A204.1 (cell line): ENCODE results near the gene HIP1.
"Not testable (repeated sequence)": the region's sequence is repeated elsewhere in the genome, so short reads cannot be mapped to it uniquely, and the experiment has no call there.

Source experiments
- FAIRE-seq: peaks from 2 replicates; lab custom pipeline; 2012; peaks lifted over from hg19 to GRCh38; lab: Jason Lieb, UNC

The HIP1 gene

DNA sequence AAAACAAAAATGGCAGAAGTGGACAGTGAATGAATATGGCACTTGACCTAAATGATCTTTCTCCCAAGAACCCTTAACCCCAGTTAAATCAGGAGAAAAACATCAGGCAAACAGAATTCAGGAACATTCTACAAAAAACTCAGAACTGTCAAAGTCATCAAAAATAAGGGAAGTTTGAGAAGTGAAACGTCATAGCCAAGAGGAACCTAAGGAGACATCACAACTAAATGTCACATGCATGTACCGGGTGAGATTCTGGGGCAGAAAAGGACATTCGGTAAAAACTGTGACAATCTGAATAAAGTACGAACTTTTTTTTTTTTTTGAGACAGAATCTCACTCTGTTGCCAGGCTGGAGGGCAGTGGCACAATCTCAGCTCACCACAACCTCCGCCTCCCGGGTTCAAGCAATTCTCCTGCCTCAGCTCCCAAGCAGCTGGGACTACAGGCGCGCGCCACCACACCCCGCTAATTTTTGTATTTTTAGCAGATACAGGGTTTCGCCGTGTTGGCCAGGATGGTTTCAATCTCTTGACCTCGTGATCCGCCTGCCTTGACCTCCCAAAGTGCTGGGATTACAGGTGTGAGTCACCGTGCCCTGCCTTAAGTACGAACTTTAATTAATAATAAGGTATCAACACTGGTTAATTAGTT, 169.0 kb downstream of the HIP1 start:
- not testable (repeated sequence) for FAIRE-seq

DNA sequence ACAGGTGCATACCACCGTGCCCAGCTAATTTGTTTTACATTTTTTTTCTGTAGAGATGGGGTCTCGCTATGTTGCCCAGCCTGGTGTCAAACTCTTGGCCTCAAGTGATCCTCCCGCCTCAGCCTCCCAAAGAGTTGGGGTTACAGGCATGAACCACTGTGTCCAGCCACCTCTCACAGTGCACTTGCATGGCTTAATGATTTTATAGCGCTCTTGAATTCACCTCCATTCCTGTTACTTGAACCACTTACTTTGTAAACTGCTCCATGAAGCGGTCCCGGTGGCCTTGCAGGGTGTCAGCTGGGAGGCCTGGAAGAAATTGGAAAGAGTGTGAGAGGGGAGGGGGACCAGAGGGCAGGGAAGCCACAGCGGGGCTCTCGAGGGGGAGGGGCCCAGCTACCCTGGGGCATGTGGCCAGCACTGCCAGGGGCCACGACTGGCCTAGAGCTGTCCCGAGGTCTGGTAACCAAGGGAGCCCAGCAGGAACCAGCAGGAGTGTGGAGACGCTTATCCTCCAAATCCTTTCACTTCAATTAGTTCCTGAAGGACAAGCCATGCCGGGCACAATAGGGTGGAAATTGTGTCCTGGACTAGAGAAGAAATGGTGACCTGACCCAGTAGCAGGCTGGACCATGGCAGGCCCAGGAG, 170.7 kb downstream of the HIP1 start:
- FAIRE-seq: no peak

DNA sequence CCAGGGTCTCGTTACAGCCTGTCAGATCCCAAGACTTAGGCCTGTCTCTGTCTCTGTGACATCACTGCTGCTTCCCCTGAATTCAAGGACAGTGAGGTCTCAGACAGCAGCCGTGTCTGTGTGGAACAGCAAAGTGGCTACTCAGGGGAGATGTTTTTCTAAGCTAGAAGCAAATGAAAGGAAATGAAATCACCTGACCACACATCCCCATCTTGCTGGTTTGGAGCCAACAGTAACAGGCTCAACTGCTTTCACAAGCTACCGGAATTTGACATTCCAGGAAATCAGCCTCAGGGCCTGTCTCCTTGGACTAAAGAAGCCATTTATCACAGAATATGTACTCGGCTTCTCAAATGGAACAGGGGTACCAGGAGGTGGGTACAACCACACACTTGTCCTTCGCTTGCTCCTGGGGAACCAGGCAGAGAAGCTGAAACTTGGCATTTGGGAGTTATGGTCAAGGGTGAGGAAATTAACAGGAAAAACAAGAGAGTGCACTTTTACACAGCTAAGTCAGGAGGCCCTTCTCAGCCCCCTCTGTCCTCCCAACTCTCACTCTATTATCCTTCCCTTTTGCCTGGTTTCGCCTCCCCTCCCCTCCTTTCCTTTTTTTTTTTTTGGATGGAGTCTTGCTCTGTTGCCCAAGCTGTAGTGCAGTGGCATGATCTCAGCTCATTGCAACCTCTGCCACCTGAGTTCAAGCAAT, 173.5 kb downstream of the HIP1 start:
- no peak for FAIRE-seq

DNA sequence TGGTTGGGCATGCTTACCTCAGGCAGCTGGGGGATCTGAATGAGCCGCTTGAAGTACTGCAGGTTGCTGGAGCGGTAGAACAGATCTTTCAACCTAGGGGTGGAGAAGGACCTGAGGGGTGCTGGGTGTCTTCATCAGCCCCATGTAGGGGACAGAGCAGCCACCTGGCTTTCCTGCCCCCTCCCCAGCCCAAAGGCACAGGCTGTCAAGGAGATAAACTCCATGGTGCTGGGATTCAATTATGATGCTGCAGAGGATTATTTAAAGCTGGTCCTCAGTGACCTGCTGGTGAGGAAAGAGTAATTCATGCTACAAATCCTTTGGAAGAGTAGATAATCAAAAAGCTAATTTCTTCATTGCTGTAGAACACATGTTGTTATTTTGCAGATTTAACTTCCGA, 175.6 kb downstream of the HIP1 start:
- no peak for FAIRE-seq

DNA sequence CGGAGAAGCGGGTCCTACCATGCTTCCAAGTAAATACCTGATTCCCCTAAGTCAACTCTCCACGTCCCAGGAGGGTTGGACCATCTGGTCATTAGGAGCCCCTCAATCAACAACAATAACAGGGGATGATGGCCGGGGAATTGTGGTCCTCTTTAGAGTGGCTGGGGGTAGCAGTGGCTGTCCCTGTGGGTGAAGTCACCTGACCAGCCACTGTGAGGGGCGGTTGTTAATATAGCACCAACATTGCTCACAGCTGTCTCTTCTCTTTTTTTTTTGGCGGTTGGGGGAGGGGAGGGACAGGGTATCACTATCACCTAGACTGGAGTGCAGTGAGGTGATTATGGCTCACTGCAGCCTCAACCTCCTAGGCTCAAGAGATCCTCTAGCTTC, 178.8 kb downstream of the HIP1 start:
- FAIRE-seq: no peak

DNA sequence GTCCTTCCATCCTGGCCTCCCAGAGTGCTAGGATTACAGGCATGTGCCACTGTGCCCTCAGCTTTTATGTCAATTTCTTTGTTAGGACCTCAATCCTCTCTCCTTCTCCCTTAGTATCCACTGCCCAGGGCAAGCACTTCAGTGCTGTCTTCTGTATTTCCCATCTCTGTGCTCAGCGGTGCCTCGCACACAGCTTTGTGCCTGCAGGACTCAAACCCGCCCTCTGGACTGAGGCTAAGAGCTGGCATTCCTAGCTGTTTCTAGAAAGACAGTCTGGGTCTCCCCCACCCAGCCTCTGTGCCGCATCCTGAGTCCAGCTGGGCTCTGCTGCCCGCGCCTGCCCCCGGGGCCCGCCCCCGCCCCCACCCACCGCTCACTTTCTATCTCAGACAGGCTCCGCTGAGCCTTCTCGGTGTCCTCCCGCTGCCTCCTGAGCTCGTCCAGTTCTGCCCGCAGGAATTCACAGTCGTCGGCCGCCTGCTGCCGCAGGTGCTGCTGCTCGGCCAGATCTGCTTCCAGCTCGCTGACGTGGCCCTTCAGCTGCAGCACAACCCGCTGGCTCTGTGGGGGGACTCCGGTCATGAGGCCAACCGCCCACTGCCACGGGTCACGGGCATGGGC, 179.3 kb downstream of the HIP1 start:
- no peak for FAIRE-seq

DNA sequence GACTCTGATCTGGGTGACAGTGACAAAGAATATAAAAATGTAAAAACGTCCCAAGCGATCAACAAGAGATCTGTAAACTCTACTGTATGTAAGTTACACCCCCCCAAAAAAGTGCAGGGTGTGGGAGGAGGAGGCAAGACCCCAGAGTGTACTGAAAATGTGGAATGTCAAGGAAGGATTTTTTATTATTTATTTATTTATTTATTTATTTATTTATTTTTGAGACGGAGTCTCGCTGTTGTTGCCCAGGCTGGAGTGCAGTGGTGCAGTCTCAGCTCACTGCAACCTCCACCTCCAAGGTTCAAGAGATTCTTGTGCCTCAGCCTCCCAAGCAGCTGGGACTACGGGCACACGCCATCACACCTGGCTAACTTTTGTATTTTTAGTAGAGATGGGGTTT, 181.9 kb downstream of the HIP1 start:
- not testable (repeated sequence) for FAIRE-seq

DNA sequence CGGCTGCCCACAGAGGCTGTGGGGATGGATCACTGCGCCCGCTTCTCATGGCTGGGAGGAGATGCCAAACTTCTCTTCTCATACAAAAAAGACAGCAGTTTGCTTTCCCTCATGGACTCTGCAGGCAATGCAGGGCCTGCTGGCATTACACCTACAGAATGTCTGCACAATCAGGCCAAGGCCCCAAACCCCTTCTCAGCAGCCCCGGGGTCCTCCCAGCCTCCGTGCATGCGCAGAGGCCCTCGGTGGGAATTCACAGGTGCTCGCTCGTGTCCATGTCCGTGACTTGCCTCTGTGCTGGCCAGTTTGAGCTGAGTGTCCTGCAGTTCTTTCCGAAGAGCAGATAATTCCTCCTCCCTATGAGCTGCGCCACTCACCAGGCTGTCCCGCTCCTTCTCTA, 183.0 kb downstream of the HIP1 start:
- FAIRE-seq: no peak

DNA sequence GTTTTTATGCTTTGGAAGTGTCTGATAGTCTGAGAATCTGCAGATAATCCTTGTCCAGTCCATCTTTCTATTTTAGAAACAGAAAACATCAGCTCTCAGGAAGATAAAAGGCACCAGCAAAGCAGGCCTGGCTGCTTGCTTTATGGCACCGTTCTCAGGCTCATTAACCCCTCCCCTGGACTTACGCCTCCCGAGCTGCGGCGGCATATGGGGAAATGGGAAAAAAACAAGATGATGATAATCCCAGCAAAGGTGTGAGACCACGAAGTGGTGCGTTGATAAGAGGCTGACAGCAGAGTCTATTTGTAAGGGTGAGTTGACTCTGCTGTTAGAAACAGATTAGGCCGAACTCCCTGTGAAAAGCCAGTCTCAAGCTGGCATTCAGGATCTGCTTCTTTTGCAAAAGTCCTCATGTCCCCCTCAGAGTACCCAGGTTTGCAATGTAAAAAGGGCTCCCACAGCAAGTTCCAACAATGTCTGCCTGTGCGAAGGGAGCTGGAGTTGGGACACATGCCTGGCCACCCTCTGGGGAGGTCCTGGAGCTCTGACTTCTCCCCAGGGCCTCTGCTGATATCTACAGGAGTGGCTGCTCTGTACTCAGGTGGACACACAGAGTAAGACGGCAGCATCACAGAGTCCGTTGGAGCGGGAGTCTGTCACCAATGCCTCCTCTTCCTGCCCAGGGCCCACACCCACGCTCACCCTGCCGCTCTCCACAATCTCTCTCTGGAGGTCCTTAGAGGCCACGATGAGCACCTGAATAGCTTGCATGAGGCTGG, 192.3 kb downstream of the HIP1 start:
- no peak for FAIRE-seq

DNA sequence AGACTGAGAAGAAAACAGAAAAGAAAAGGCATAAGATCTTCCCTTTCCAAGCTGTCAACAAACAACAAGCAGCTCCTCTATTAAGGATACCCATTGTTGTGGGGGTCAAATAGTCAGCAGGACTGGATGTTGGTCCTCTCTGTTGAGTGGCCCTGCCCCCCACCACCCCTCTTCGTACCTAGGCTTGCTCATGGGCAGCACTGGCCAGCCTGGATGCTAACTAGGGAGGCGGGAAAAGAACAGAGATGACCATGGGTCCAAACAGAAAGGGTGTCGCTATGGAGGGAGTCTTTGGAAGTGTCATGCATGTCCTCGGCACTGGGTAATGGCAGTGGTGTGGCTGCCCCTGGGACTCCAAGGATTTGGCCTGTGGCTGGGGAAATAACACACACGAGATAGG, 201.0 kb downstream of the HIP1 start:
- no peak for FAIRE-seq

DNA sequence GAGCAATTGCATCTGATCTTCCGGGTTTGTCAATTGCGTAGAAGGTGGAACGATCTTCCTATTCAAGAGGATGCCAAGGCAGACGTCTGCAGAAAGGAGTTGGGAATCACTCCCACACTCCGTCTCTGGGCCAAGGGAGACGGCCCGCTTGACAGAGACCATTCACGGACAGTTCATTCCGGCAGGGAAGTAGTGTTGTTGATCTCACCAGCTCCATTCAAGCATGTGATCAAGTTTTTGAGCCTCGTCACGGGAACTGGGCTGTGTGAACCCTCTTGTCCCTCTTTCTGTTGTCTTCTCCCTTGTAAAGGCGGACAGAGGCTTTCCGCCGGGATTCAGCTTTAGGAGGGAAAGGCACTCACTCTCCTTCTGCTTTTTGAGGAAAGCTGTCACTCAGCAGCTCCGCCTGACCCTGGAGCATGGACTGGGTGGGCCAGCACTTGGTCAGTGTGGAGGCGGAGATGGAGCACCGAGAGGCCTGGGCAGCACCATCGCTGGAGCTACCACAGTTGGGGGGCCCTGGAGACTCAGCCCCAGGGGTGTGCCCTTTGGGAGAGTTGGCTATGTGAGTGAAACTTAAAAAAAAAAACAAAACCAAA, 201.7 kb downstream of the HIP1 start:
- FAIRE-seq: no peak

DNA sequence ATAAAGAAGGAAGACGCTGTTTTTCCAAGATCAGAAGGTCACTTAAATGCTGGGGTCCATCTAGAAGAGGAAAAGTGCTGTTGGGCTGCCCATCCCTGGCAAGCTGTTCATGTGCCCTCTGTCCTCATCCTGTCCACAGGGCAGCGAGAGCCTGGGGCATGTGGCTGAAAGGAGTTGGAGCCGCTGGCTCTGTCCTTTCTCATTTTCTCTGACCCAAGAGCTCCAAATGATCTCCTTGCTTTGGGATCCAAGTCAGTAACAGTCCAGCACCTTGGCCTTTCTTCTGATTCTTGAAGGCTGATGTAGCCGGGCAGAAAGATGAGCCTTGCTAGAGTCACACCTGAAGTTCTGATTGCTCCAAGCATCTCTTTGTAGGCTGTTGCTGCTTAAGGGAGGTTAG, 202.2 kb downstream of the HIP1 start:
- FAIRE-seq: no peak

DNA sequence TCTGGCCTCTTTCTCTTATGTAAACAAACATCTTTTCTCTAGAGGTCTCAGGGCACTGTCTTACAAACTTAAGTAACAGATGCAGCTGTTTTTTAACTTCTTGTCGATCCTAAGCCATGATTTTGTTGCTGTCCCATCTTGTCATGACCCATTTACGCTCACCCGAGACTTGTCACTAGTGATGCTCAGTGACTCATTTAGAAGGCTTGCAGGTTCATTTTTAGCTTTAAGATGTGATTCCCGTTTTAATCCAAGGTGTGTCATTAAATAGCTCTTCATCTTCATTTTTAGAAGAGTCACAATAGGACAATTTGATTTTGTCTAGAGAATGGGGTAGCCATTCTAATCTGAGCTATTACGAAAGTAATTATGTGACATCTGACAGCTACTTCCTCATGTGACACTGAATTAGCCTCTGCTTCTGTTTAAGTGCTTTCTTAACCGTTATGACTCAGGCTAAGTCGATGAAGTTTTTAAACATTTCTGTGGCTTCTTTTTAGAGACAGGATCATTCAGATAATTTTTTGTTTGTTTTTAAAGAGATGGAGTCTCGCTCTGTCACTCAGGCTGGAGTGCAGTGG, 203.9 kb downstream of the HIP1 start:
- FAIRE-seq: no peak

DNA sequence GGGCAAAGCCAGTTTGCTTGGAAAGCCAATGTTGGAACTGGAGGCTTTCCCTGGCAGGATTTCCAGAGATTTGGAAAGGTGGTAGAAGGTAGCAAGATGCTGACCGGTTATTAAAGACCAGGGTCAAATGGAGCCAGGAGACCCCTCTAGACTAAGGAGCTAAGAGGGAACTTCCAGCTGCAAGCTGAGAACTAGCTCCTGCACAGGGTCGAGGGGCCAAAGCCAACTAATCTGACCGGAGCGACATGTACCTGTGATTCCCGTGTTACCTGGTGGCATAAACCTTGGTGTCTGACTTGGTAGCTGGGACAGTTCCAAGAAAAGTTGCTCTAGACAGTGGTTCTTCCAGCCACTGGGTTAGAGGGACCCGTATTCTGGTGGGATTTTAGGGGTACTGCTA, 204.8 kb downstream of the HIP1 start:
- FAIRE-seq: no peak

DNA sequence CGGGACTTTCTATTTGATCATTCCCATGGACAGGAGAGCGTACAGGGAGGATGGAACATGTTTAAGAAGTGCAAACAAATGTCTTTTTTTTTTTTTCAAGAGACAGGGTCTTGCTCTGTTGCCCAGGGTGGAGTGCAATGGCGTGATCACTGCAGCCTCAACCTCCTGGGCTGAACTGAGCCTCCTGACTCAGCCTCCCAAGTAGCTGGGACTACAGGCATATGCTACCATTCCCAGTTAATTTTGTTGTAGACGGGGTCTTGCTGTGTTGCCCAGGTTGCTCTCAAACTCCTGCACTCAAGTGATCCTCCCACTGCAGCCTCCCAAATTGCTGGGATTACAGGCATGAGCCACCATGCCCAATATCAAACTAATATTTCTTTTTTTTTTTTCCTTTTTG, 206.1 kb downstream of the HIP1 start:
- no peak for FAIRE-seq

DNA sequence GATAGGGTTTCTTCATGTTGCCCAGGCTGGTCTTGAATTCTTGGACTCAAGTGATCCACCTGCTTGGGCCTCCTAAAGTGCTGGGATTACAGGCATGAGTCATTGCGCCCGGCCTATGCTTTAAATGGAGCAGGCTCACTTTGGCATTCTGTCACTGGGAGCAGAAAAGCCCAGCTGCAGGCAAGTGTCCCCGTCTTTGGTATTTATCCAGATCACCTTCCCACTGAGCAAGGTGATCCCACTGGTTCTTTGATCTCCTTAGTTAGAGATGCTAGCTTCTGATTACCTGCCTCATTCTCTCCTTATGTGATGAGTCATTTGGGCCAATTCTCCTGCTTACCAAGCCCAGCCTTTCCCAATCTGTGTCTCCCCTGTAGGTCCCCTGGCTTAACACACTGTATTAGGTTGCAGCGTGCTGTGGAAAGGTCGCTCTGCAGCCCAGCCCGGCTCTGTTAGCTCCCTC, 207.4 kb downstream of the HIP1 start:
- FAIRE-seq: no peak

DNA sequence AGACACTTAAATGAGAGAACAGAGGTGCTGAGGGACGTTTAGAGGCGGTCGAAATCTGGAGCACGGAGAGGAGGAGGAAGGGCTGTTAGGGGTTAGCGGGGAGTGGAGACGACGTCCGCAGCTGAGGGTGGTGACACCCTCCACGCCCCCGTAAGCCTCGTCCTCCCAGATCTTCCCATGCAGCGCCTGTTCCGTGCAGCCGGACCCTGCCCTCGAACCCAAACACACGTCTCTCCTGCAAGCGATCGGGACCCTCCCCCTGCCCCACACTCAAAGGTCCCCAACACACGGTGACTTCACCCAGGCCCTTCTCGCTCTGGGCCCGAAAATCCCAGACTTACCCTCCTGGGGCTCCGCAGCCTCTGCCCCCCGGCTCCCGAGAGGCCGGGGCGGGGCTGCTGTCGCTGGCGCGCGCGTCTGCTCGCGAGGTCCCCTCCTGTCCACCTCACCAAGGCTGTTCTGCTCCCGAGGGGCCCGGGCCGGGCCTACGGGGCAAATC, 211.5 kb downstream of the HIP1 start:
- not testable (repeated sequence) for FAIRE-seq

DNA sequence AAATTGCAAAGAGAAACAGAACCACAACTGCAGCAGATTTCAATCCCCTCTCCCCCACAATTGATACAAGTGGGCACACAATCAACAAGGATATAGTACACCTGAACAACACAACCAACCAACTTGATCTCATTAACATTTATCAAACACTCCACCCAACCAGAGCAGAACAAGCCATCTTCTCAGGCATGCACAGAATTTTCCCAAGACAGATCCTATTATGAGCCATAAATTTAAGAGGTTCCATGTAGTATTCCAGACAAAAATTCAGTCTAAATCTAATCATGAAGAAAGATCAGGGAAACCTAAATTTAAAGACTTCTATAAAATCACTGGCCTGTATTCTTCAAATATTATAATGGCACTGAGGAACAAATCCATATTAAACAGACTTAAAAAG, 217.0 kb downstream of the HIP1 start:
- FAIRE-seq: not testable (repeated sequence)

DNA sequence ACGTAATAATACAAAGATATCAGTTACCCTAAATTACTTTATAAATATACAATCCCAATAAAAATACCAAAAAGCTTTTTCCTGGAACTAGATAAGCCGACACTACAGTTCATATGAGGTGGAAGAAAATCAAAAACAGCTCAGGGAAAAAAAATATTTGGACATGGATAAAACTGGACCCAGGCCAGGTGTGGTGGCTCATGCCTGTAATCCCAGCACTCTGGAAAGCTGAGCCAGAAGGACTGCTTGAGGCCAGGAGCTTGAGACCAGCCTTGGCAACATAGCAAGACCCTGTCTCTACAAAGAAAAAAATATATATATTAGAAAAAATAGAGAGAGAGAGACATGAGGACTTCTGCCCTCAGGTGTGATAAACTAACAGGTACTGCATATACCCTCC, 219.9 kb downstream of the HIP1 start:
- not testable (repeated sequence) for FAIRE-seq

DNA sequence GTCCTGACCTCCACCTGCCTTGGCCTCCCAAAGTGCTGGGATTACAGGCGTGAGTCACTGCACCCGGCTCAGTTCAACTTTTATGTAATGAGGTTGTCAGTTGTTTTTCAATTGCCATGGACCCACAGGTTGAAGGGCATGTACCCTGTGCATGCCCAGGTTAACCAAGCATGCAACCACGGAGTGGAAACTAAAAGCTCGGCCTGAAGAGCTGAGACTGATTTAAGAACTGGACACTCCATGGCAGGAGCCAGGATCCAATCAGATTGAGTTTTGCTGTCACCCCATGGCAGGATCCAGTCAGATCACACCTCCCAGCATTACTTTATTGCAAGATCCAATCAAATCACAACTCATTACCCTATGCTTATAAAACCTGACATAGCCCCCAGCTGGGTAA, 229.7 kb downstream of the HIP1 start:
- FAIRE-seq: not testable (repeated sequence)

DNA sequence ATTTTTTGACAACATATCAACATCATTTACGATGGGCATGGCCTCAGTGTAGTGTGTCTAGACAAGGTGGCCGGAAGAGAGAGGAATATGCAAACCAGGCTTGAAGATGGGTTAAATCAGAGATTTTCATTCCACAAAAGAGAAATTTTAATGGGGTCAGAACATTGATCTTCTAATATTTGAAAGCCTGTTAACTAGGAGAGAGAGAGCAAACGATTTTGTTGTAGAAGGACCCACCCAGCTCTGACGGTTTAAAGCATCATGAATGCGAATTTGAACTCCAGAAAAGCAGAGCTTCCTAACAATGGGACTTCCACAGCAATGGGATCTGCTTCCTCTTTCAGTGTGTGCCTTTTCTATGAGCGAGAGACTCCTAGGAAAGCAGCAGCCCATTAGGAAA, 246.7 kb downstream of the HIP1 start, which contains the start of gene SPDYE5:
Gene SPDYE5 (plus strand): TSS at position 301 of the 400 bp plus-strand sequence. CDS start 1,728 bp downstream, outside the sequence.
- FAIRE-seq: not testable (repeated sequence)
